Loucy (cell line): ENCODE results near the gene ACVR1B.
"Not testable (repeated sequence)": the region's sequence is repeated elsewhere in the genome, so short reads cannot be mapped to it uniquely, and the experiment has no call there.

ENCODE experiments used
- H2AFZ ChIP-seq: fragments of 200-600 bp; sonication (generic); 2 replicates; pipeline ENCODE4 v1.6.0; 2016; ENCODE audit warnings: antibody characterized with exemption, mild to moderate bottlenecking, low read length, moderate library complexity
- H3F3A ChIP-seq: fragments of 200-600 bp; 2 replicates; pipeline ENCODE4 v1.6.0; 2016; ENCODE audit warnings: antibody characterized with exemption, low read depth, mild to moderate bottlenecking
- H3K27me3 ChIP-seq: fragments of 200-600 bp; sonication (generic); 2 replicates; pipeline ENCODE4 v1.6.1; 2014; ENCODE audit warnings: low read length, mild to moderate bottlenecking; ENCODE audit not compliant: insufficient read depth, poor library complexity, severe bottlenecking
- H3K36me3 ChIP-seq: fragments of 200-600 bp; sonication (generic); 2 replicates; pipeline ENCODE4 v1.6.1; 2016; ENCODE audit warnings: low read length; ENCODE audit not compliant: insufficient read depth
- H3K4me1 ChIP-seq: fragments of 200-600 bp; sonication (generic); 2 replicates; pipeline ENCODE4 v1.5.1; 2014; ENCODE audit warnings: low read length, mild to moderate bottlenecking; ENCODE audit not compliant: insufficient read depth, poor library complexity, severe bottlenecking
- H3K4me2 ChIP-seq: fragments of 200-600 bp; sonication (generic); 2 replicates; pipeline ENCODE4 v1.6.0; 2014; ENCODE audit warnings: antibody characterized with exemption, low read length, low read depth, mild to moderate bottlenecking; ENCODE audit not compliant: poor library complexity, severe bottlenecking
- H3K4me3 ChIP-seq: fragments of 200-600 bp; sonication (generic); 2 replicates; pipeline ENCODE4 v1.5.1; 2014; ENCODE audit warnings: low read length, mild to moderate bottlenecking, mixed read lengths; ENCODE audit not compliant: poor library complexity, severe bottlenecking
- H3K79me2 ChIP-seq: fragments of 200-600 bp; sonication (generic); 2 replicates; pipeline ENCODE4 v1.6.1; 2014; ENCODE audit warnings: low read length; ENCODE audit not compliant: insufficient read depth
- H3K9ac ChIP-seq: fragments of 200-600 bp; sonication (generic); 2 replicates; pipeline ENCODE4 v1.6.0; 2014; ENCODE audit warnings: mild to moderate bottlenecking, low read depth, low read length, moderate library complexity; ENCODE audit not compliant: poor library complexity, severe bottlenecking
- H3K9me2 ChIP-seq: fragments of 200-600 bp; sonication (generic); replicated peaks from 2 replicates; pipeline ENCODE4 v1.6.1; 2016; ENCODE audit warnings: low read depth, low read length, mixed read lengths
- H3K9me3 ChIP-seq: fragments of 200-600 bp; sonication (generic); 2 replicates; pipeline ENCODE4 v1.6.1; 2014; ENCODE audit warnings: mild to moderate bottlenecking, antibody characterized with exemption, low read length, low read depth; ENCODE audit not compliant: insufficient read depth
- H4K20me1 ChIP-seq: fragments of 200-600 bp; sonication (generic); 2 replicates; pipeline ENCODE4 v1.6.0; 2014; ENCODE audit warnings: antibody characterized with exemption, low read length, mild to moderate bottlenecking; ENCODE audit not compliant: insufficient read depth, poor library complexity, severe bottlenecking
- EZH2phosphoT487 ChIP-seq: fragments of 200-600 bp; IDR thresholded peaks from 2 replicates; pipeline ENCODE4 v1.6.1; 2018; ENCODE audit warnings: antibody characterized with exemption, mild to moderate bottlenecking, moderate library complexity, borderline replicate concordance
- TF ChIP-seq, protein P1 (sequence below): fragments of 200-600 bp; sonication (generic); conservative IDR thresholded peaks from 2 replicates; pipeline ENCODE4 v1.5.1; 2014; ENCODE audit warnings: mild to moderate bottlenecking, antibody characterized with exemption, low read length

ACVR1B gene

DNA sequence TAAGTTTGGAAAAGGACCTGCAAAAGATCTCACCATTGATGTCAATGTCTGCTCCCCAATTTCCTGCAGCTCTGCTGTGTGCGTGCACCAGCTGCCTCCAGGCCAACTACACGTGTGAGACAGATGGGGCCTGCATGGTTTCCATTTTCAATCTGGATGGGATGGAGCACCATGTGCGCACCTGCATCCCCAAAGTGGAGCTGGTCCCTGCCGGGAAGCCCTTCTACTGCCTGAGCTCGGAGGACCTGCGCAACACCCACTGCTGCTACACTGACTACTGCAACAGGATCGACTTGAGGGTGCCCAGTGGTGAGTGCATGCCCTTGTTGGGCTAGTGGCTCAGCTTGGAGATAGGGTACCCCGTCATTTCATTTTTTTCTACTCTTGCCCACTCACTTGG, 23.7 kb downstream of the ACVR1B start:
- H3K9me3 ChIP-seq: no peaks in the 10 kb centered on the region
- H3K79me2 ChIP-seq: peaks cover 46% of the 10 kb centered on the region
- H3K4me2 ChIP-seq: peak overlapping the region; percentile 79
- peaks cover 7% of the 10 kb centered on the region for H3F3A ChIP-seq
- H3K27me3 ChIP-seq: no peaks in the 10 kb centered on the region
- peak overlapping the region; percentile 6 for H3K9ac ChIP-seq
- peaks cover 26% of the 10 kb centered on the region for H4K20me1 ChIP-seq
- H3K4me3 ChIP-seq: peak overlapping the region; percentile 45
- peaks cover 34% of the 10 kb centered on the region for H3K36me3 ChIP-seq
- H3K4me1 ChIP-seq: peaks cover 67% of the 10 kb centered on the region
- H2AFZ ChIP-seq: no peak overlapping the region
- no peaks in the 10 kb centered on the region for H3K9me2 ChIP-seq
- TF ChIP-seq EZH2phosphoT487: no peak
- TF ChIP-seq, protein P1, sequence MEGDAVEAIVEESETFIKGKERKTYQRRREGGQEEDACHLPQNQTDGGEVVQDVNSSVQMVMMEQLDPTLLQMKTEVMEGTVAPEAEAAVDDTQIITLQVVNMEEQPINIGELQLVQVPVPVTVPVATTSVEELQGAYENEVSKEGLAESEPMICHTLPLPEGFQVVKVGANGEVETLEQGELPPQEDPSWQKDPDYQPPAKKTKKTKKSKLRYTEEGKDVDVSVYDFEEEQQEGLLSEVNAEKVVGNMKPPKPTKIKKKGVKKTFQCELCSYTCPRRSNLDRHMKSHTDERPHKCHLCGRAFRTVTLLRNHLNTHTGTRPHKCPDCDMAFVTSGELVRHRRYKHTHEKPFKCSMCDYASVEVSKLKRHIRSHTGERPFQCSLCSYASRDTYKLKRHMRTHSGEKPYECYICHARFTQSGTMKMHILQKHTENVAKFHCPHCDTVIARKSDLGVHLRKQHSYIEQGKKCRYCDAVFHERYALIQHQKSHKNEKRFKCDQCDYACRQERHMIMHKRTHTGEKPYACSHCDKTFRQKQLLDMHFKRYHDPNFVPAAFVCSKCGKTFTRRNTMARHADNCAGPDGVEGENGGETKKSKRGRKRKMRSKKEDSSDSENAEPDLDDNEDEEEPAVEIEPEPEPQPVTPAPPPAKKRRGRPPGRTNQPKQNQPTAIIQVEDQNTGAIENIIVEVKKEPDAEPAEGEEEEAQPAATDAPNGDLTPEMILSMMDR: no peak

DNA sequence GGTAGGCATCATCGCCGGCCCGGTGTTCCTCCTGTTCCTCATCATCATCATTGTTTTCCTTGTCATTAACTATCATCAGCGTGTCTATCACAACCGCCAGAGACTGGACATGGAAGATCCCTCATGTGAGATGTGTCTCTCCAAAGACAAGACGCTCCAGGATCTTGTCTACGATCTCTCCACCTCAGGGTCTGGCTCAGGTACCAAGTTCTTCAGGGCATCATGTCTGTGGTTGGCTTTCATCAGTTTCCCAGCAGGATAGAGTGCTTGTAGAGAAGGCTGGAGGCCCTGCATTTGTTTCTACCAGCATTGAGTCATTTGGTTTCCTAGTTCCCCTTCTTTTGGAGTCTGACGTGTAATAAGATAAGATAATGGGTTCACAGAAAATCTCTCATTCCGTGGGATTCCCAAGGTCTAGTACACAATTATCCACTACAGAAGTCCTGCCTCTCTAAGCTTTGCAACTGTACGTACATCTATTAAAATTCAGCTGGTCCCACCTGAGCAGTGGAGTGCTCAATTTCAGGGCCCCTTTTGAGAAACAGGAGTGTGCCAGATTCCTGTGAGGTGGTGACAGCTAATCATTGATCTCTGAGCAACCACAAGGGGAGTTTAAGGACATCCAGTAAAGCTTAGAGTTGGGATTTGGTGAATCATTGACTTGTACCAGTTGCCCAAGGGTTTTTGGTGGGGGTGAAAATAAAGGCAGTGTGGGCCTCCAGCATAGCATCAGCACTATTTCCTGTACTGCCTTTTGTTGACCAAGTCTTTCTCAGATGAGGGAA, 25.1 kb downstream of the ACVR1B start:
- H3K9me3 ChIP-seq: no peaks in the 10 kb centered on the region
- H3K9me2 ChIP-seq: no peaks in the 10 kb centered on the region
- no peaks in the 10 kb centered on the region for H3K27me3 ChIP-seq
- peaks cover 14% of the 10 kb centered on the region for H4K20me1 ChIP-seq
- H2AFZ ChIP-seq: no peak overlapping the region
- H3K9ac ChIP-seq: no peak overlapping the region
- H3K36me3 ChIP-seq: peaks cover 45% of the 10 kb centered on the region
- H3K4me1 ChIP-seq: peaks cover 54% of the 10 kb centered on the region
- TF ChIP-seq, protein P1: no peak
- no peak for TF ChIP-seq EZH2phosphoT487
- peaks cover 33% of the 10 kb centered on the region for H3K79me2 ChIP-seq
- no peak overlapping the region for H3K4me3 ChIP-seq
- no peak overlapping the region for H3K4me2 ChIP-seq
- peaks cover 7% of the 10 kb centered on the region for H3F3A ChIP-seq

DNA sequence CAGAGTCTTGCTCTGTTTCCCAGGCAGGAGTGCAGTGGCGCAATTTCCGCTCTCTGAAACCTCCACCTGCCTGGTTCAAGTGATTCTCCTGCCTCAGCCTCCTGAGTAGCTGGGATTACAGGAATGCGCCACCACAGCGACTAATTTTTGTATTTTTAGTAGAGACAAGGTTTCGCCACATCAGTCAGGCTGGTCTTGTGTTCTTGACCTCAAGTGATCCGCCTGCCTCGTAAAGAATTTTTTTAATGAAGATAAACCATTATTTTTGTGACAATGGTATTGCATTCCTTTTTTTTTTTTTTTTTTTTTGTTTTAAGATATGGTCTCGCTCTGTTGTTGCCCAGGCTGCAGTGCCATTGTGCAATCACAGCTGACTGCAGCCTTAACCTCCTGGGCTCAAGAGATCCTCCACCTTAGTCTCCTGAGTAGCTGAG, 25.8 kb downstream of the ACVR1B start:
- Histone ChIP-seq H3K36me3 (peaks cover 52% of the 10 kb centered on the region), H3F3A (peaks cover 3% of the 10 kb centered on the region), H4K20me1 (peaks cover 10% of the 10 kb centered on the region), H3K9ac (no peak overlapping the region), H3K27me3 (no peaks in the 10 kb centered on the region), H3K4me1 (peaks cover 46% of the 10 kb centered on the region), H3K9me3 (no peaks in the 10 kb centered on the region), H3K79me2 (peaks cover 27% of the 10 kb centered on the region), H3K9me2 (no peaks in the 10 kb centered on the region), H3K4me2 (no peak overlapping the region), H3K4me3 (no peak overlapping the region), H2AFZ (no peak overlapping the region)
- TF ChIP-seq, protein P1: no peak
- TF ChIP-seq EZH2phosphoT487: no peak

DNA sequence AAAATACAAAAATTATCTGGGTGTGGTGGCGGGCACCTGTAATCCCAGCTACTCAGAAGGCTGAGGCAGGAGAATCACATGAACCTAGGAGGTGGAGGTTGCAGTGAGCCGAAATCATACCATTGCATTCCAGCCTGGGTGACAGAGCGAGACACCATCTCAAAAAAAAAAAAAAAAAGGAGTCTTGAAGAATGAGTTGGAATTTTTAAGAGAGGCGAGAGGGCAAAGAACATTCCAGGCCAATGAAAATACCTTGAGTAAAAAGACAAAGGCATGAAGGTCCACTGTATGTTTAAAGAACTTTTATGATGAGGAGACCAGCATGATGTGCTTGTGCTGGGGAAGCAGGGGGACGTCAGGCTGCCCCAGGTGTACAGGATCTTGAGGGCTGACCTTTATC, 27.8 kb downstream of the ACVR1B start:
- Histone ChIP-seq H3K79me2 (peaks cover 13% of the 10 kb centered on the region; the same call in 1 of the 2 replicates), H3K4me1 (peaks cover 27% of the 10 kb centered on the region), H3K36me3 (peaks cover 72% of the 10 kb centered on the region)
- H3K9me3 ChIP-seq, H3K4me3 ChIP-seq, H2AFZ ChIP-seq, H3F3A ChIP-seq, H3K9me2 ChIP-seq, H4K20me1 ChIP-seq, H3K27me3 ChIP-seq, H3K4me2 ChIP-seq, H3K9ac ChIP-seq: not testable (repeated sequence)
